Measurements from ENCODE around the gene SELENBP1.

DNA sequence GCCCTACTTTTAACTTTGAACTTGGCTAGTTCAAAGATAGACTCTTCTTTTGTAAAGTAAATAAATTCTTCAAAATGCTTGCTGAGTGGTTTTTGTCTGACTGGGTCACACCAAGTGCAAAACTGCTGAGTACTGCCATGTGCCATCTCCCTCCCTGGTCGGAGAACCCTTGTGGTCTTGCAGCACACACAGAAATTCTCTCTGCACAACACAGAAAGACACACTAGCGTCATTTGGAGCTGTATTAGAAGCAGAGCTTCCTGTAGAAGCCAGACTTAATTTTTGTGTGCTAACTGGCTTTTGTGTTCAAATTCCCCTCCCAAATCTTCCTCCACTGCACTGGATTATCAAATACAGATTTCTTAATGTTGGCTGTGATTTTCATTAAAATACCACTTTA lies 29.4 kb upstream of the SELENBP1 start:
- TF ChIP-seq EZH2phosphoT487 (IDR thresholded peaks at IDR 0.05; ENCODE audit: borderline replicate concordance, low read length) (no peak), CTCF (IDR thresholded peaks at IDR 0.05; ENCODE audit: low read depth, low read length, poor library complexity, severe bottlenecking) (no peak)

Data from DOHH2 (cell line).